Right lobe of liver (tissue), 4 donors: ENCODE results near the gene RHOJ.

ENCODE experiments used
- POLR2A ChIP-seq: fragments of 450-650 bp; IDR thresholded peaks from one replicate; pipeline ENCODE4 v1.6.1; 2017; ENCODE audit warnings: antibody characterized with exemption, mild to moderate bottlenecking
- TF ChIP-seq, protein P1 (sequence below), 4 donors: fragments of 200-600 bp in 3 of 4; fragments of 450-650 bp in 1 of 4; IDR thresholded peaks; one replicate each; pipeline versions ENCODE4 v1.5.1 to v1.8.0; 2016 to 2022; ENCODE audit warnings: antibody characterized with exemption in 4 of 4, mild to moderate bottlenecking in 2 of 4
- donor health status: DM: no; HTN: no; CAD: no.
- donor health status: DM: no; HTN: no; CAD: no.
- donor health status: DM: no; HTN: yes; CAD: no.

DNA sequence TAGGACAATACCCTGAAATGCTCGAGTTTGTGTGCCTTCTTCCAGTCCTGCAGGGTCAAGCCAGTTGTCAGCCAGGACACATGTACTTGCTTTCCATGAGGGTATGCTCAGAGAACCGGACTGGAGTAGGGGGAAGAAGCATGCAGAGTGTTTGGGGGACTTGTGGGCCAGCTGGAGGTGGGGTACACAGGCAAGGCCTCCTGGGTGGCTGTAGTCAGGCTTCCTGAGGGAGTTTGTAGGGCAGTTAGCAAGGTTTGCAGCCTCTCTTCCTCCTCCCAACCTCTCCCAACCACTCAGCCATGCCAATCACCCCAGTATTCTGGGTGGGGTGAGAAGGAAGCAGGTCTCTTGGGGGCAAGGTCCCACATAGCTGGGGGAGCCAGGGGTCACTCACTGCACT is 47.0 kb upstream of the RHOJ start:
- TF ChIP-seq, protein P1, sequence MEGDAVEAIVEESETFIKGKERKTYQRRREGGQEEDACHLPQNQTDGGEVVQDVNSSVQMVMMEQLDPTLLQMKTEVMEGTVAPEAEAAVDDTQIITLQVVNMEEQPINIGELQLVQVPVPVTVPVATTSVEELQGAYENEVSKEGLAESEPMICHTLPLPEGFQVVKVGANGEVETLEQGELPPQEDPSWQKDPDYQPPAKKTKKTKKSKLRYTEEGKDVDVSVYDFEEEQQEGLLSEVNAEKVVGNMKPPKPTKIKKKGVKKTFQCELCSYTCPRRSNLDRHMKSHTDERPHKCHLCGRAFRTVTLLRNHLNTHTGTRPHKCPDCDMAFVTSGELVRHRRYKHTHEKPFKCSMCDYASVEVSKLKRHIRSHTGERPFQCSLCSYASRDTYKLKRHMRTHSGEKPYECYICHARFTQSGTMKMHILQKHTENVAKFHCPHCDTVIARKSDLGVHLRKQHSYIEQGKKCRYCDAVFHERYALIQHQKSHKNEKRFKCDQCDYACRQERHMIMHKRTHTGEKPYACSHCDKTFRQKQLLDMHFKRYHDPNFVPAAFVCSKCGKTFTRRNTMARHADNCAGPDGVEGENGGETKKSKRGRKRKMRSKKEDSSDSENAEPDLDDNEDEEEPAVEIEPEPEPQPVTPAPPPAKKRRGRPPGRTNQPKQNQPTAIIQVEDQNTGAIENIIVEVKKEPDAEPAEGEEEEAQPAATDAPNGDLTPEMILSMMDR (IDR thresholded peaks at IDR 0.05): no peak
- TF ChIP-seq POLR2A: no peak
